GM18951 (cell line): ENCODE data around the gene RANBP3L.

Source experiments
- POLR2A ChIP-seq: IDR thresholded peaks from 4 replicates; pipeline ENCODE4 v1.6.1; 2011; ENCODE audit warnings: mild to moderate bottlenecking; ENCODE audit not compliant: insufficient read length, insufficient read depth; ENCODE audit errors: extremely low read depth
- in situ Hi-C: fragments of 300-500 bp; cut with MboI; formaldehyde crosslinking; loops from one replicate; pipeline ENCODE4 v1.12.0; 2022; ENCODE audit warnings: low sequenced_read_pairs, mixed read lengths, inconsistent platforms; ENCODE audit not compliant: unreplicated experiment

RANBP3L gene

DNA sequence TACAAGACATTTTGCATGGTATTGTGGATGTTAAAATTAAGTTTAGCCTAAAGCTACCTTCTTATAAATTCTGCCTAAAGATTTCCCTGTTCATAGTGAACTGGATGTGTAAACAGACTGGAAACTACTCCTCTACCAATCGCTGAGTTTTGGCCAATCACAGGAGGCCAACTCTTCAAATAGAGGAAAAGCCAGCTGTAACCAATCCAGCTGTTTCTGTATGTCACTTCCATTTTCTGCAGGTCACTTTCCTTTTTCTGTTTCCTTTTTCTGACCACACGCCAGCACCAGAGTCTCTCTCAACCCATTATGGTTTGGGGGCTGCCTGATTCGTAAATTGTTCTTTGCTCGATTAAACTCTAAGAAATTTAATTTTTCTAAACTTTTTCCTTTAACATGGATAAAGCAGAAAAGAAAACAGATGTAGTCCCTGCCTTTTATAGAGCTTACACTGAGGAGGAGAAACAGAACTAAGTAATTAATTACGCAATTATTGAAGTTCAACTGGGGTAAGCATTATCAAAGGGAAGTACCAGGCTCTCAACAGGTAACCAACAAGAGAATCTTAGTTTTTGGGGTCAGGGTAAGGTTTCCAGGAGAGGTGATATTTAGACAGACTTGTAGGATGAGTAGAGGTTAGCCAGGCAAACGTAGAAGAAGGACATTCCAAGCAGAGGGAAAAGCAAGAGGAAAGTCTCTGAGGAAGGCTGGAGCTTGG lies 27.7 kb downstream of the RANBP3L start:
- TF ChIP-seq POLR2A: no peak
- in situ Hi-C loops: no loop called here

DNA sequence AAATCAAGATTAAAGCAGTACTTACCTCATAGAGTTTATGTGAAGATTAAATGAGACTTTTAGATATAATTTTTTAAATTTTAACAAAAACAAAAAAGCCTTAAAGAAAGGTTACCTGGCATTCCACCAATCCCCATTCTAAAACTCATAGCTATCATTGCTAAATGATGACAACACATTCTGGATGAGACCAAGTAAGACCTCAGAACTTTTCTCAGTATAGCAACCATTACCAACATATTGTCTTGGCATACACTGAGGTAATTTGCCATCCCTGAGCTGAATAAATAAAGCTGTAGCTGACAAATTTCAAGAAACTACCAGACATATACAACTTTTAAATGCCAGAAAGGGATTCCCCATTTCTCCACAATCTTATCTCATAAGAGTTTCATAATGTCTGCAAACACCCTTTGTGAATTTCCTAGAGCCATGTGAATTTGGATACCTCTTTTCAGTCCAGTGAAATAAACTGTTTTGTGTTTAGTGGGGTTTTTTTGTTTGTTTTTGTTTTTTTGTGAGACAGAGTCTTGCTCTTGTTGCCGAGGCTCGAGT lies 29.5 kb downstream of the RANBP3L start:
- in situ Hi-C loops: no loop called here
- TF ChIP-seq POLR2A: no peak

DNA sequence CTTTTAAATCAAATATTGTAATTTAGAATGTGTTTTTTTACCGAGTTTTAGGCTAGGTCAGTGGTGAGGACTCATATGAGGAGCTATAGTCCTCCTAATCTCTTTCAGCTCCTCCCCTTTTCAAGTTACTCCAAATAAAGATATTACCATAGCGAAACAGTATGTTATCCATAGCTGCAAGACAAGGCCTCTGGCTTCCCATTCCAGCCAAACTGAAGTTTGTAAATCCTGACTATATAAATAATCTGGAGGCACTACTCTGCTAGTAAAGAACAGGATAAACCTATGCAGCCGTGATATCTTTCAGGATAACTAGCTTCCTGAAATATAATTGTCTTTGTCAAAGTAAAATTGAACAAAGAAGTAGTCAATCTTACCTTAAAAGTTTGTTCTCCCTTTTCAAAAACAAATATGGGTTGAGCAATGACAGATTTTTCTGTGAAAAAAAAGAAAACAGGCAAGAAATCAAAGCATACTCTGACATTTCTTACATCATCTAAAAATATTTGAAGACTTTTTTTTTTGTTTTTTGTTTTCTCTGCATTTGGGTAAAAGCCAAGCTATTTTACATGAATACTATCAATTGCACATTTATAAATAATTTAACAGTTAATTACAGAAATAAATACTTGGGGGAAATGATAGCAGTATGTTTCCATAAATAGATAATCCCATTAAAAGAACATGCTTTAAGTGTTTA lies 30.7 kb downstream of the RANBP3L start:
- no peak for TF ChIP-seq POLR2A
- in situ Hi-C loops: no loop called here

DNA sequence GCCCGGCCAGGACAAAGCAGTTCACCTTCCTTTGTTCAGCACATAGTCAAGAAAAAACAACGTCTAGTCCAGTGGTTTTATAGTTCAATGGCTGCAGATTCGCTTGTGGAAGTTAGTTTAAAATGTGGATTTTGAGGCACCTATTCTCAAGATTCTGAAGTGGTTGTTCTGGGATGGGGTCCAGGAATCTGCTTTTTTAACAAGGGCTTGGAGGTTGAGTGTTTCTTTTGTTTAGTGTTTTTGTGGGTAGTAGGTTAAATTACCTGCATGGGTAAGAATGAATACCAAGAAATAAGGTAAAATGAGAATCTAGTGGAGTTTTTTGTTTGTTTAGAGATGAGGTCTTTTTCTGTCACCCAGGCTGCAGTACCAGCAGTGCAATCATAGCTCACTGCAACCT lies 31.5 kb downstream of the RANBP3L start:
- in situ Hi-C loops: no loop called here
- TF ChIP-seq POLR2A: no peak

DNA sequence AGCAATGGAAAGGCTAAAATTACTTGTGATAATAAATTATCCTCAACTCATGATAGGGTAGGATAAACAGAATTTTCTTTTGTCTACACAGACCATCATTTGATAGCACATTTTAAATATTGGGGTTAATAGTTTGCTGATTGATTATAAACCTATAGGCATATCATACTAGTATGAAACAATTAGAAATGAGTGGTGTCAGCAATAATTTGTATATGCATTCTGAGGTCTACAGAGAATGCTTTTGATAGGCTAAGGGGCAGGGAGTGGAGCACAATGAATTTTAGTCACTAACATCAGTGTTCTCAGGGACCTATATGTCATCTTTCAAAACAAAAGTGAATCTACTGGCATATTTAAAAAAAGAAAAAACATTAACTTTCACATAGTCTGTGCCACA lies 32.2 kb downstream of the RANBP3L start:
- in situ Hi-C loops: no loop called here
- TF ChIP-seq POLR2A: no peak

DNA sequence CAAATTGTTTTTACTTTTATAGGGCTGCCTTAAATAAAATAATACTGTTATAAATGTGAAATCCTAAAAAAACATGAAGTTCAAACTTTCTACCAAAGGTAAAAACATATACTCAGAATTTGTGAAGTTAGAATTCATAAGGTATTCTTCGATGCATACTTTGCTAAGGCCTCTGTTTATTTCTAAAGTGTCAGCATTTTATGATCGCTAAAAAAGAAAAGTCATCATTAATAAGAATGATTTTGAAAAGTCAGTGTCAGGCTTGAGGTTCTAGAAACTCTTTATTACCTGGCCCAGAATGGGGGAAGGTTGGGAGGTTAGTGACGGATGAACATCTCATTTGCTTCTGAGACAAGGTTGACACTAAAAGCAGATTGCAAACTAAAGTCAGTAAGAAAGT lies 33.8 kb downstream of the RANBP3L start:
- in situ Hi-C loops: no loop called here
- TF ChIP-seq POLR2A: no peak

DNA sequence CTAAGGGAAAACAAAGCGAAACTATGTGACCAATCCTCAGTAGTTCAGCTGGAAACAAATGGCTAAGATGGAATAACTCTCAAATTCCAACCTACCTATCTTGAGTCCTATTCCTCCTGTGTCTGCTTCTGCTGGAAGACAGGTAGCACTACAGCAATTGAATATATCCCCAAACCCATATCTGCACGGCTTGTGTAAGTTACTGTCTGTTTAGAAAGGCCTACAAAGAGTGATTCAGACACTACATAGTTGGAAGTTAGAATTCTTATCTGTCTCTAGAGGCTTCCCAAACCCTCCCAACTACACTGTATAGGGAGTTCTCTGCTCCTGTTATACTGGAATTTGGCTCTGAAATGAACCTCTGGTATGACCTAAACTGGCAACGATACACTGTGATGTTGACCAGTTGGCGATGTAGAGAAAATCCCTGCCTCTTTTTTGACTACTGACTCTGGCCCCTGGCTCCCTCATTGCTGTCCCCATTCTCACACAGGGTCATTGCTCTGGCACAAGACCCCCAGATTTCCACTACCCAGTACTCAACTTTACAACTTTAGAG lies 37.4 kb downstream of the RANBP3L start:
- TF ChIP-seq POLR2A: no peak
- in situ Hi-C loops: no loop called here

DNA sequence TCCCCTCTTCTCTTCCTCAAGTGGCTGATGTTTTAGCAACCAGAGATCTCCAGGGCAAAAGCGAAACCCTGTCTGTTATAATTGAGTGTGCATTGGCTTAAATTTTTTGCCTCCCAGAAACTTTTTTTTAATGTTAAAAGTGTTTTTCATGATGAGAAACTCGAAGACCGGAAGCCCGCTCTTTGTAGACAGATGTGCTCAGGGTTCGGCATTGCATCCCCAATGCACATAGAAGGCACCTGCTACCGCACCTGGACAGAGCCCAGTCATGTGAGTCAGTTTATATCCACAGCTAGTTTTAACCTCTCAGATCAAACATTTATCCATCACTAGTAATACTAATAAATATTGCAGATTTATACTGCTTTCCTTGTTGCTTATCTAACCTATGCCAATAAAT lies 40.5 kb downstream of the RANBP3L start:
- TF ChIP-seq POLR2A: no peak
- in situ Hi-C loops: no loop called here

DNA sequence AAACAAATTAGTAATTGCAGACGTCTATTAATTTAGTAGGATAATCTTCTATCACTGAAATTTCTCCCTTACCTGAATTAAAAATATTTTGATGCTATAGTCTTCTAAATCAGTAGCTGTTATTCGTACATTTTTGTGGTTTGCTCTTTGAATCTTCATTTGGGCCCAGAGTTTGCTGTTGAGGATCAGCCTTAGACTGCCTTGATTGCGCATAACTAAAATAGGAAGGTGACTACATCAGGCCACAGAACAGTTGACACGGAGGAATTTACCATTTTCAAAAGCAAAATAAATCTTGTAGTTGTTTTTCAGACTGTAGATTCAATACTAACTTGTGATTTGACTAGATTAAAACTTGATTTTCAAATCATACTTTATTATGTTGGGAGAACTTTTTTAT lies 48.1 kb downstream of the RANBP3L start:
- in situ Hi-C loops: no loop called here
- no peak for TF ChIP-seq POLR2A

DNA sequence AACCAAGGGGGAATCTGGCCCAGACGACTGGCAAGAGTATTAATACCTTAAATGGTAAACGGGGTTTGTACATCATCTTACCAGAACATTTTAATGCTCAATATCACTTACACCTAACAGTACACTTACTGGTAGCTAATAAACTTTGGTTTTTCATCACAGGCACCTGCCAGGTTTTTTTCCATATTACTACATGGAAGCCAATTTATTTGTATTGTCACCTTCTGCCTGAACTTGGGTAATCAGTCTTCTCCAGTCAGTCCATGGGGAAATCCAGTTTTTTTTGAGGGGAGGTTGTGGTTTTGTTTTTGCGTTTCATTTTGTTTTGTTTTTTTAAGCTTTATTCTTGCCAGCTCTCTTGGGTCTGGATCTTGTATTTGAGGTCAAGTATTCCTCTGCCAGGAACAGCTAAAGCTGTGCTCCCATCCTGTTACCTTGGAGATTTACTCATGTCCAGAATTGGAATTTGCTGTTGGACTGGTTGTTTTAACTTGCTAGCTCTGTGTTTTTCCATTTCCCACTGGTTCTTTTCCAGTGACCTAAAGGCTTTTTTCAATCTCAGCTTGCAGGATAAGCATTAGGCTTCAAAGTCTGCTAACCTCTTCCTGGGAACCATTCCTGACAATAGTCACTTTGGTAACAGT lies 48.9 kb downstream of the RANBP3L start:
- in situ Hi-C loops: no loop called here
- TF ChIP-seq POLR2A: no peak

DNA sequence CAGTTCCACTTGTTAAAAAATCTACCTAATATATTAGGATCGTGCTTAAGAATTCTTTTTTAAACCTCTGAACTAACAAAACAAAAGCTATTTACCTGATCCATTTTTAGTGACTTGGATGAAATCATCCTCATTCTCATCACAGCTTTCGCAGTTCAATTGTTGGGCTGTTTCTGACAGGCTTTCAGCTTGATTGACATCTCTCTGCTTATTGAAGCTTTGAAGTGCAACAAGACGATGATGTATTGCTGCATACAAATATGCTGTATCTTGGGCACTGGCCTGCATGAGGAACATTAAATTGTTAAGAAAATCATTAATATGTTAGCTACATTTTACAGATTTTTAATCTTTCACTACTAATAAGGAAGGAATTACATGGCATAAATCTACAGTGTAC lies 50.5 kb downstream of the RANBP3L start:
- TF ChIP-seq POLR2A: no peak
- in situ Hi-C loops: no loop called here

DNA sequence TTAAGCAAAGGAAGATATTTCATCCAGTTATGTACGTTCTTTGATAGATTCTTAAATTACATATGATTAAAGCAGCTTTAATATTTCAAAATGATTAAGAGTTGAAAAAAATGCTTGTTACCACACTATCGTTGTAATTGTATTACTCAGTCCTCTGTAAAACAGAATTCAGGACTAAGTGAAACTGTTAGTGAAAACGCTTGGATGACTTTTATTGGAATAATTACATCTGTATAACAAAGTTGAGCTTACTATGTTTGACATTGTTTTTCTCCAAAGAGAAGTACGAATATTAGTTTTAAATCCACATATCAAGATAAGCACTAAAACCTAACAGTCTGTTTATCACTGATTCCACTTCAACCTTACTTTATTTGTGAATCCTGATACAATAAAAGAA lies 51.3 kb downstream of the RANBP3L start:
- in situ Hi-C loops: no loop called here
- TF ChIP-seq POLR2A: no peak

DNA sequence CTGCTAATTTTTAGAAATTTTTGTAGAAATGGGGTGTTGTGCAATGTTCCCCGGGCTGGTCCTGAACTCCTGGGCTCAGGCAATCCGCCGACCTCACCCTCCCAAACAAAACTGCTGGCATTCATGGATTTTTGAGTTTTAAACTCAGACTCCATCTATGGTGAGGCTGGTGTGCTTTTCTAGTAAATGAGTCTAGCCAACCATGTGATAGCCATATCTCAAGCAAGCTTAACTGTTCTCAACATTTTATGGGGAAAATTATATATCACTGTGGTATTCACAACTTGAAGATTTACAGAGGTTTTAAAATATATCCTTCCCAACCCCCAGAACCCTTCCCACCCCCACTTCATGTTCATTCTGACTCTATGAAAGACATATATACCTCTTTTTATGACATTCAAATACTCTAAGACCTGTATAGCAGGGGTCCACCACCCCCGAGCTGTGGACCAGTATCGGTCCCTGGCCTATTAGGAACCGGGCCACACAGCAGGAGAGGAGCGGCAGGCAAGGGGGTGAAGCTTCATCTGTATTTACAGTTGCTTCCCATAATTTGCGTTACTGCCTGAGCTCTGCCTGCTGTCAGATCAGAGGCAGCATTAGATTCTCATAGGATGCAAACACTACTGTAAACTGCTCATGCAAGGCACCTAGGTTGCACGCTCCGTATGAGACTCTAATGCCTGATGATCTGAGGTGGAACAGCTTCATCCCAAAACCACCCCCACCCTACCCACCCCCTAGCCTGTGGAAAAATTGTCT lies 55.5 kb downstream of the RANBP3L start:
- in situ Hi-C loops: no loop called here
- no peak for TF ChIP-seq POLR2A
